Lower lobe of right lung (tissue), 2 donors: ENCODE measurements around the gene TMLHE. TPM values are rescaled to one million over a fixed set of nuclear protein-coding genes. Genes with fewer than 3 reads are reported as not detected.
"Not testable (repeated sequence)": the region's sequence is repeated elsewhere in the genome, so short reads cannot be mapped to it uniquely, and the experiment has no call there.

ENCODE experiments used
- ATAC-seq, 2 donors: fragments of 200-7000 bp; cut with Tn5 transposase; one replicate each; pipeline ENCODE4 v1.9.1; 2020 to 2022; ENCODE audit warnings: mild to moderate bottlenecking in 2 of 2, moderate library complexity in 2 of 2
- DNase-seq: peaks from one replicate; pipeline ENCODE4 v3.0.0-alpha.2; 2020
- H3K27ac ChIP-seq: fragments of 200-600 bp; one replicate; pipeline ENCODE4 v1.8.0; 2022
- H3K27me3 ChIP-seq: fragments of 200-600 bp; one replicate; pipeline ENCODE4 v1.8.0; 2022; ENCODE audit warnings: low read depth
- H3K36me3 ChIP-seq: fragments of 200-600 bp; one replicate; pipeline ENCODE4 v1.8.0; 2022; ENCODE audit warnings: mild to moderate bottlenecking
- H3K4me1 ChIP-seq: fragments of 200-600 bp; one replicate; pipeline ENCODE4 v1.8.0; 2022
- H3K4me3 ChIP-seq: fragments of 200-600 bp; one replicate; pipeline ENCODE4 v1.8.0; 2022; ENCODE audit warnings: mild to moderate bottlenecking
- H3K9me3 ChIP-seq: fragments of 200-600 bp; one replicate; pipeline ENCODE4 v1.8.0; 2022
- intact Hi-C: fragments of 100-400 bp; cut with DNase I; formaldehyde crosslinking; loops from one replicate; pipeline ENCODE4 v1.11.0; 2022
- long read RNA-seq: library from polyadenylated mRNA; unstranded; transcript quantifications from one replicate; pipeline ENCODE4 v2.0.0, GENCODE V29; 2021
- total RNA-seq: library from RNA; stranded (reverse); fragmentation: NEBNext Ultra II Directional; extraction: Animal tissue kit (Norgen Biotek cat#: 25700); gene quantifications from one replicate; pipeline ENCODE4 v1.2.1, GENCODE V29; 2021
- TF ChIP-seq, protein P1 (sequence below): fragments of 200-600 bp; IDR thresholded peaks from one replicate; pipeline ENCODE4 v1.8.0; 2022; ENCODE audit warnings: antibody characterized with exemption, mild to moderate bottlenecking
- donor health status: DM: no; HTN: yes; CAD: no; lungs with severe emphysema.

TMLHE gene, protein sequence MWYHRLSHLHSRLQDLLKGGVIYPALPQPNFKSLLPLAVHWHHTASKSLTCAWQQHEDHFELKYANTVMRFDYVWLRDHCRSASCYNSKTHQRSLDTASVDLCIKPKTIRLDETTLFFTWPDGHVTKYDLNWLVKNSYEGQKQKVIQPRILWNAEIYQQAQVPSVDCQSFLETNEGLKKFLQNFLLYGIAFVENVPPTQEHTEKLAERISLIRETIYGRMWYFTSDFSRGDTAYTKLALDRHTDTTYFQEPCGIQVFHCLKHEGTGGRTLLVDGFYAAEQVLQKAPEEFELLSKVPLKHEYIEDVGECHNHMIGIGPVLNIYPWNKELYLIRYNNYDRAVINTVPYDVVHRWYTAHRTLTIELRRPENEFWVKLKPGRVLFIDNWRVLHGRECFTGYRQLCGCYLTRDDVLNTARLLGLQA
- total RNA-seq, result 15.3 TPM
- long read RNA-seq, transcript TMLHE-201 (8 exons, 2,832 nt), result major isoform, 13 of 27 reads
- long read RNA-seq, partial matches to known transcripts, result 5 of 27 reads
- long read RNA-seq, other reads (novel, unspliced or antisense), result 7 of 27 reads

- intact Hi-C loops, result no loop called here
- no peaks in the 10 kb centered on the region for H3K36me3 ChIP-seq
- H3K27ac ChIP-seq, result peak within 1 kb of the TSS; percentile 92
- peak; percentile 92 to 95 for ATAC-seq
- H3K4me1 ChIP-seq, result peaks cover 5% of the 10 kb centered on the region
- H3K27me3 ChIP-seq, result no peaks in the 10 kb centered on the region
- H3K4me3 ChIP-seq, result peak within 1 kb of the TSS; percentile 67
- TF ChIP-seq, protein P1, sequence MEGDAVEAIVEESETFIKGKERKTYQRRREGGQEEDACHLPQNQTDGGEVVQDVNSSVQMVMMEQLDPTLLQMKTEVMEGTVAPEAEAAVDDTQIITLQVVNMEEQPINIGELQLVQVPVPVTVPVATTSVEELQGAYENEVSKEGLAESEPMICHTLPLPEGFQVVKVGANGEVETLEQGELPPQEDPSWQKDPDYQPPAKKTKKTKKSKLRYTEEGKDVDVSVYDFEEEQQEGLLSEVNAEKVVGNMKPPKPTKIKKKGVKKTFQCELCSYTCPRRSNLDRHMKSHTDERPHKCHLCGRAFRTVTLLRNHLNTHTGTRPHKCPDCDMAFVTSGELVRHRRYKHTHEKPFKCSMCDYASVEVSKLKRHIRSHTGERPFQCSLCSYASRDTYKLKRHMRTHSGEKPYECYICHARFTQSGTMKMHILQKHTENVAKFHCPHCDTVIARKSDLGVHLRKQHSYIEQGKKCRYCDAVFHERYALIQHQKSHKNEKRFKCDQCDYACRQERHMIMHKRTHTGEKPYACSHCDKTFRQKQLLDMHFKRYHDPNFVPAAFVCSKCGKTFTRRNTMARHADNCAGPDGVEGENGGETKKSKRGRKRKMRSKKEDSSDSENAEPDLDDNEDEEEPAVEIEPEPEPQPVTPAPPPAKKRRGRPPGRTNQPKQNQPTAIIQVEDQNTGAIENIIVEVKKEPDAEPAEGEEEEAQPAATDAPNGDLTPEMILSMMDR, result no peak
- peak; percentile 70 for DNase-seq
- no peaks in the 10 kb centered on the region for H3K9me3 ChIP-seq
Observed at GRCh38 chrX:155612312-155613224, at the start of gene TMLHE, which contains the start of gene SPRY3. TMLHE (minus strand) TSS chrX:155612952; CDS start chrX:155545276, 67,676 bp downstream. SPRY3 (plus strand) TSS chrX:155612586.

DNA sequence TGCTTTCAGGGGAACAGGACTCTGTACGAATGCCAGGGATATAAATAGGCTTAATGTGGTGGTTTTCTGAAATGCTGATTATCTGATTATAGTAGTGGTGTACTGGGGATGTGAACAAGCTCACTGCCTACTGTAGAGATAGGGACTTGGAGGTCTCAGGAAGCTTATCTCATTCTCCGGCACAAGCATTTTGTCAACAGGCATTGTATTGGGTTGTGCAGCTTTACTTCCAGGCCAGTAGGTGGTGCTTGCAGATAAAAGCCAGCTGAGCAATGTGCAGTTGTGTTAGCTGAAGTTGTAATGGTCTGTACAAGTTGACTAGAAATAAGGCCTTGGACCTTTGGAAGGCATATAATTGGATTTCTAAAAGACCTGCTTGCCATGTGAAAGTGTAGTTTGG lies 49.5 kb upstream of the TMLHE start:
- Histone ChIP-seq H3K9me3 (no peaks in the 10 kb centered on the region), H3K4me1 (no peaks in the 10 kb centered on the region), H3K4me3 (no peak overlapping the region), H3K27me3 (no peaks in the 10 kb centered on the region), H3K27ac (no peak overlapping the region), H3K36me3 (no peaks in the 10 kb centered on the region)
- intact Hi-C loops, result no loop called here
- TF ChIP-seq, protein P1, result no peak
- no peak for ATAC-seq
- DNase-seq, result no peak

- ATAC-seq, result no peak
- Histone ChIP-seq H3K27me3 (peaks cover 3% of the 10 kb centered on the region), H3K4me3 (no peak overlapping the region), H3K9me3 (no peaks in the 10 kb centered on the region), H3K36me3 (no peaks in the 10 kb centered on the region), H3K27ac (no peak overlapping the region), H3K4me1 (no peaks in the 10 kb centered on the region)
- no peak for DNase-seq
- TF ChIP-seq, protein P1, result no peak
- intact Hi-C loops, result no loop called here
Observed at GRCh38 chrX:155645180-155645579, 32.4 kb upstream of the TMLHE start.

- Histone ChIP-seq H3K4me1 (no peaks in the 10 kb centered on the region), H3K36me3 (no peaks in the 10 kb centered on the region), H3K27me3 (peaks cover 3% of the 10 kb centered on the region), H3K27ac (no peak overlapping the region), H3K4me3 (no peak overlapping the region), H3K9me3 (no peaks in the 10 kb centered on the region)
- TF ChIP-seq, protein P1, result no peak
- DNase-seq, result no peak
- intact Hi-C loops, result no loop called here
- ATAC-seq, result no peak
Observed at GRCh38 chrX:155643240-155643639, 30.5 kb upstream of the TMLHE start.

DNA sequence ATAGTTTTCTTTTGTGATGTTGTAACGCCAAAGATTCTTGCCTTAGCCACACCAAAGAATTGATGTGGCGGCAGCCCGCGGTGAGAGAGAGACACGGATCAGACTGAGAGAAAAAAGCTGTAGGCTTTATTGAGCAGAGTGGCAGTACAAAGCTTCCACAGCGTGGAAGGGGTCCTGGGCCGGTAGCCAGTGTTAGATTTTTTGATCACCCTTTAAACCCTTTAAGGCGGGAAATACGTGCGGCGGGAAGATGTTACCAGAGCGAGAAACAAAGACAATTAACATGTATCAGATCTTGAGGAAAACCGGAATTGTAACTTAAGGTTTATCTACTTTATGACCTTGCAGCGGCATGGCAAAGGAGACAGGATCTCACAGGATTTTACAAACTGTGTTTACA lies 28.6 kb upstream of the TMLHE start:
- H3K36me3 ChIP-seq, H3K27me3 ChIP-seq, H3K27ac ChIP-seq, intact Hi-C loops, ATAC-seq, H3K4me1 ChIP-seq, H3K9me3 ChIP-seq, DNase-seq: not testable (repeated sequence)
- H3K4me3 ChIP-seq, result peak overlapping the region; percentile 37
